AG09309 (cell line): Measurements from ENCODE around the gene MTREX.

Experiments
- DNase-seq: peaks from one replicate; pipeline ENCODE4 v3.0.0-alpha.2; 2010; ENCODE audit warnings: low read depth
- H3K4me3 ChIP-seq: 2 replicates; pipeline ENCODE4 v1.5.1; 2011; ENCODE audit warnings: mild to moderate bottlenecking, low read depth, low read length, moderate library complexity; ENCODE audit not compliant: control insufficient read depth
- CTCF ChIP-seq: IDR thresholded peaks from 2 replicates; pipeline ENCODE4 v1.5.1; 2011; ENCODE audit warnings: mild to moderate bottlenecking, low read depth, low read length, inconsistent platforms; ENCODE audit not compliant: insufficient read depth, control insufficient read depth; ENCODE audit errors: missing control alignments

The MTREX gene

GRCh38 chr5:55385846-55386245 lies 78.1 kb downstream of the MTREX start:
- DNase-seq: no peak
- no peak overlapping the region for H3K4me3 ChIP-seq
- TF ChIP-seq CTCF: no peak

GRCh38 chr5:55386356-55386755 lies 78.6 kb downstream of the MTREX start:
- no peak overlapping the region for H3K4me3 ChIP-seq
- no peak for TF ChIP-seq CTCF
- no peak for DNase-seq

GRCh38 chr5:55387865-55388264 lies 80.1 kb downstream of the MTREX start:
- no peak overlapping the region for H3K4me3 ChIP-seq
- no peak for DNase-seq
- no peak for TF ChIP-seq CTCF

- TF ChIP-seq CTCF: no peak
These were observed 83.9 kb downstream of the MTREX start for GRCh38 chr5:55391707-55392106.

GRCh38 chr5:55392669-55393068 lies 84.9 kb downstream of the MTREX start:
- DNase-seq: no peak
- TF ChIP-seq CTCF: no peak
- H3K4me3 ChIP-seq: no peak overlapping the region

More at GRCh38 chr5:55391707-55392106, 83.9 kb downstream of the MTREX start:
- DNase-seq: no peak
- no peak overlapping the region for H3K4me3 ChIP-seq

- no peak for TF ChIP-seq CTCF
- no peak for DNase-seq
- H3K4me3 ChIP-seq: no peak overlapping the region
These were observed 85.8 kb downstream of the MTREX start for GRCh38 chr5:55393501-55394175.
